Muscle of back (tissue), 11 donors: ENCODE data around the gene TENM3. TPM values are rescaled to one million over a fixed set of nuclear protein-coding genes. Genes with fewer than 3 reads are reported as not detected.
A peak's percentile ranks its signal among the peaks of the same experiment; 100 is the strongest.

Experiments used
- DNase-seq, 3 donors: peaks; one replicate each; pipeline versions ENCODE4 v3.0.0 to v3.0.0-alpha.2; 2013
- polyA plus RNA-seq, 10 donors: library from polyadenylated mRNA; unstranded; fragments of 120-200 nt; gene quantifications; one replicate each; pipeline ENCODE4 v1.2.1, GENCODE V29; 2013; ENCODE audit not compliant: insufficient read length in 10 of 10

Gene TENM3
- polyA plus RNA-seq, 10 donors = 9.2 to 23.1 (median 15.7) TPM

- DNase-seq = peak; percentile 54 to 80 (median 59)
These were observed 206.2 kb downstream of the TENM3 start for GRCh38 chr4:182449186-182449929.

- peak in 2 of 3 donors; percentile 32 to 68 for DNase-seq
These were observed 206.8 kb downstream of the TENM3 start for GRCh38 chr4:182449930-182450439.

GRCh38 chr4:182451441-182451840, 208.2 kb downstream of the TENM3 start:
- DNase-seq = no peak

GRCh38 chr4:182453830-182454229, 210.6 kb downstream of the TENM3 start:
- DNase-seq = no peak

GRCh38 chr4:182454440-182455013, 211.3 kb downstream of the TENM3 start:
- no peak for DNase-seq

GRCh38 chr4:182465114-182465513, 221.9 kb downstream of the TENM3 start:
- no peak for DNase-seq

- no peak for DNase-seq
These were observed 222.8 kb downstream of the TENM3 start for GRCh38 chr4:182465979-182466378.

- DNase-seq = no peak
These were observed 227.0 kb downstream of the TENM3 start for GRCh38 chr4:182470215-182470614.

- DNase-seq = no peak
These were observed 232.3 kb downstream of the TENM3 start for GRCh38 chr4:182475539-182475938.

- peak; percentile 24 to 48 (median 32) for DNase-seq
These were observed 235.3 kb downstream of the TENM3 start for GRCh38 chr4:182478475-182478874.

- no peak for DNase-seq
These were observed 240.5 kb downstream of the TENM3 start for GRCh38 chr4:182483685-182484084.

- no peak for DNase-seq
These were observed 243.7 kb downstream of the TENM3 start for GRCh38 chr4:182486881-182487280.

GRCh38 chr4:182488896-182489295, 245.7 kb downstream of the TENM3 start:
- DNase-seq = peak in 2 of 3 donors; percentile 10 to 57

- no peak for DNase-seq
These were observed 246.4 kb downstream of the TENM3 start for GRCh38 chr4:182489607-182490006.

GRCh38 chr4:182491719-182492118, 248.5 kb downstream of the TENM3 start:
- no peak for DNase-seq

- DNase-seq = peak; percentile 25 to 61 (median 53)
These were observed 249.2 kb downstream of the TENM3 start for GRCh38 chr4:182492423-182492822.

GRCh38 chr4:182493377-182493776, 250.2 kb downstream of the TENM3 start:
- DNase-seq = no peak

- no peak for DNase-seq
These were observed 250.9 kb downstream of the TENM3 start for GRCh38 chr4:182494103-182494502.

GRCh38 chr4:182495031-182495430, 251.8 kb downstream of the TENM3 start:
- no peak for DNase-seq

- no peak for DNase-seq
These were observed 252.6 kb downstream of the TENM3 start for GRCh38 chr4:182495645-182496385.

GRCh38 chr4:182496408-182496807, 253.2 kb downstream of the TENM3 start:
- no peak for DNase-seq

- no peak for DNase-seq
These were observed 258.9 kb downstream of the TENM3 start for GRCh38 chr4:182502064-182502463.

GRCh38 chr4:182504463-182504862, 261.3 kb downstream of the TENM3 start:
- DNase-seq = no peak
